Ovary (tissue), 3 donors: Measurements from ENCODE around the gene KCTD5.

Experiments
- EP300 ChIP-seq: sonication (generic); formaldehyde crosslinking; IDR thresholded peaks from one replicate; pipeline ENCODE4 v1.6.1; 2017; ENCODE audit warnings: antibody characterized with exemption
- POLR2A ChIP-seq: fragments of 450-650 bp; IDR thresholded peaks from one replicate; pipeline ENCODE4 v1.6.1; 2017; ENCODE audit warnings: antibody characterized with exemption, mild to moderate bottlenecking, moderate library complexity
- TF ChIP-seq, protein P1 (sequence below), 3 donors: fragments of 450-650 bp in 2 of 3; fragments of 200-600 bp in 1 of 3; IDR thresholded peaks; one replicate each; pipeline versions ENCODE4 v1.5.1 to v1.8.0; 2016 to 2022; ENCODE audit warnings: antibody characterized with exemption in 3 of 3, mild to moderate bottlenecking in 1 of 3
- donor health status: DM: no; HTN: no; CAD: no.

DNA sequence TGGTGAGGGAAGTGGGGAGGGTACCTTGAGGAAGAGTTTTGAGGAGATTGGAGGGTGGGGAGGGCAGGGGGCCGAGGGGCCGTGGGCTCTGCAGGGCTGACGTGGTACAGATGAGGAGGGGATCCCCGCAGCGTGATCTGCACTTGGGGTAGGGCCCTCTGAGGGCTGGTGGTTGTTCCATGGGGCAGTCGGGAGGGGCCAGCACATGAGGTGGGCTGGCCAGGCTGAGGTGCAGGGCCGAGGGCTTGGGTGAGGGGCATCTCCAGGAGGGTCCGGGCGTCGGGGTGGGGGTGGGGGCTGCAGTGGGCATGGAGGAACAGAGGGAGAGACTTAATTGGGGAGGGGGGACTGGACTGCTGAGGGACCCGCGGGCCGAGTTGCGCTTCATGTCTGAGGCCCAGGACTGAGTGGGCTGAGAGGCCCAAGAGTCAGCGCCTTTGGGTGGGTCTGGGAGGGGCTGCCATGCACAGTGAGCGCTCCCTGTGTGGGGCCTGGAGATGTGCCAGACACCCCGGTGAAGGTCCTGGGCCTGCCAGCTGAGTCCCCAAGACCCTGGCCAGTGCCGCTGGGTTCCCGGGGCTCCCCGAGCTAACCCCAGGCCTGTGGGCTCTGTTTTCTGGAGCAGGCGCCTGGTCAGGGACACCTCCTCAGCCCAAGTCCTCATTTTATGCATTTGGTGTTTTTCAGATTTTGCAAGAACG lies 24.4 kb downstream of the KCTD5 start:
- TF ChIP-seq, protein P1, sequence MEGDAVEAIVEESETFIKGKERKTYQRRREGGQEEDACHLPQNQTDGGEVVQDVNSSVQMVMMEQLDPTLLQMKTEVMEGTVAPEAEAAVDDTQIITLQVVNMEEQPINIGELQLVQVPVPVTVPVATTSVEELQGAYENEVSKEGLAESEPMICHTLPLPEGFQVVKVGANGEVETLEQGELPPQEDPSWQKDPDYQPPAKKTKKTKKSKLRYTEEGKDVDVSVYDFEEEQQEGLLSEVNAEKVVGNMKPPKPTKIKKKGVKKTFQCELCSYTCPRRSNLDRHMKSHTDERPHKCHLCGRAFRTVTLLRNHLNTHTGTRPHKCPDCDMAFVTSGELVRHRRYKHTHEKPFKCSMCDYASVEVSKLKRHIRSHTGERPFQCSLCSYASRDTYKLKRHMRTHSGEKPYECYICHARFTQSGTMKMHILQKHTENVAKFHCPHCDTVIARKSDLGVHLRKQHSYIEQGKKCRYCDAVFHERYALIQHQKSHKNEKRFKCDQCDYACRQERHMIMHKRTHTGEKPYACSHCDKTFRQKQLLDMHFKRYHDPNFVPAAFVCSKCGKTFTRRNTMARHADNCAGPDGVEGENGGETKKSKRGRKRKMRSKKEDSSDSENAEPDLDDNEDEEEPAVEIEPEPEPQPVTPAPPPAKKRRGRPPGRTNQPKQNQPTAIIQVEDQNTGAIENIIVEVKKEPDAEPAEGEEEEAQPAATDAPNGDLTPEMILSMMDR (IDR thresholded peaks at IDR 0.05): no peak
- TF ChIP-seq POLR2A (no peak), EP300 (no peak)
